K562 (cell line): ENCODE results near the gene DHRS11. TPM values are rescaled to one million over a fixed set of nuclear protein-coding genes. Genes with fewer than 3 reads are reported as not detected.

ENCODE experiments used
- CTCFL ChIP-seq: IDR thresholded peaks from 2 replicates; pipeline ENCODE4 v1.6.1; 2011; ENCODE audit warnings: borderline replicate concordance, low read depth, mild to moderate bottlenecking, moderate library complexity, low read length; ENCODE audit not compliant: insufficient read depth, poor library complexity, severe bottlenecking
- EP300 ChIP-seq: IDR thresholded peaks from 2 replicates; pipeline ENCODE4 v1.6.1; 2012; ENCODE audit warnings: low read length, improper control_type of control experiment
- ETV5 ChIP-seq: sonication (generic); formaldehyde crosslinking; IDR thresholded peaks from 2 replicates; pipeline ENCODE4 v1.4.0; 2020; ENCODE audit warnings: low read depth, mild to moderate bottlenecking, missing genetic modification reagents
- GTF2E2 ChIP-seq: fragments of 200-800 bp; sonication (Bioruptor generic); IDR thresholded peaks from 2 replicates; pipeline ENCODE4 v1.6.1; 2016; ENCODE audit warnings: missing genetic modification characterization, missing compliant biosample characterization
- KLF16 ChIP-seq: IDR thresholded peaks from 2 replicates; pipeline ENCODE4 v1.6.1; 2016; ENCODE audit warnings: antibody characterized with exemption
- MAFF ChIP-seq: IDR thresholded peaks from 2 replicates; pipeline ENCODE4 v1.6.1; 2012; ENCODE audit warnings: low read length, improper control_type of control experiment
- MEF2A ChIP-seq: IDR thresholded peaks from 2 replicates; pipeline ENCODE4 v1.6.1; 2011; ENCODE audit warnings: low read depth, mild to moderate bottlenecking, low read length, moderate library complexity; ENCODE audit not compliant: control insufficient read depth
- PML ChIP-seq: IDR thresholded peaks from 2 replicates; pipeline ENCODE4 v1.6.1; 2012; ENCODE audit warnings: low read length, inconsistent platforms
- RFX1 ChIP-seq: fragments of 450-650 bp; IDR thresholded peaks from 2 replicates; pipeline ENCODE4 v1.6.1; 2016; ENCODE audit warnings: mild to moderate bottlenecking, moderate library complexity
- SMARCE1 ChIP-seq: fragments of 450-650 bp; IDR thresholded peaks from 2 replicates; pipeline ENCODE4 v1.7.1; 2016; ENCODE audit warnings: mild to moderate bottlenecking
- TAL1 ChIP-seq: fragments of 450-650 bp; IDR thresholded peaks from 2 replicates; pipeline ENCODE4 v1.6.1; 2016; ENCODE audit warnings: mild to moderate bottlenecking
- TEAD2 ChIP-seq: fragments of 450-650 bp; IDR thresholded peaks from 2 replicates; pipeline ENCODE4 v1.6.1; 2016; ENCODE audit warnings: missing genetic modification characterization, control low read depth, missing compliant biosample characterization
- ZBTB7A ChIP-seq: IDR thresholded peaks from 2 replicates; pipeline ENCODE4 v1.6.1; 2011; ENCODE audit warnings: low read depth, mild to moderate bottlenecking, low read length, moderate library complexity, borderline replicate concordance; ENCODE audit not compliant: control insufficient read depth
- ZFX ChIP-seq: sonication (generic); formaldehyde crosslinking; IDR thresholded peaks from 2 replicates; pipeline ENCODE4 v1.8.0; 2022; ENCODE audit warnings: mild to moderate bottlenecking, missing genetic modification reagents, moderate library complexity
- ZMIZ1 ChIP-seq, 2 experiments: fragments of 150-350 bp in 1 of 2; IDR thresholded peaks; 2 replicates each; pipeline ENCODE4 v1.6.1; 2012 to 2016; ENCODE audit warnings: low read depth in 2 of 2, low read length in 2 of 2, mild to moderate bottlenecking in 1 of 2, moderate library complexity in 1 of 2
- ZNF133 ChIP-seq: fragments of 250-450 bp; sonication (Bioruptor Pico); IDR thresholded peaks from 2 replicates; pipeline ENCODE4 v1.4.0; 2020; ENCODE audit warnings: mild to moderate bottlenecking
- ZNF184 ChIP-seq: sonication (generic); formaldehyde crosslinking; IDR thresholded peaks from 2 replicates; pipeline ENCODE4 v1.5.0; 2020; ENCODE audit warnings: missing genetic modification reagents
- ZNF282 ChIP-seq: sonication (generic); formaldehyde crosslinking; IDR thresholded peaks from 2 replicates; pipeline ENCODE4 v1.8.1; 2023; ENCODE audit warnings: missing genetic modification reagents
- polyA plus RNA-seq, 8 experiments: library from polyadenylated mRNA; depleted of rRNA in 4 of 8; stranded (reverse) in 5 of 8; unstranded in 3 of 8; fragments of >200 nt; fragmentation: Nextera tagmentation in 2 of 8; fragmentation: Illumina TruSeq in 1 of 8; extraction: Ambion mirVana in 2 of 8; extraction: Trizol in 1 of 8; gene quantifications; 2 replicates each; pipeline versions ENCODE4 v1.2.1 to v1.2.3, GENCODE V29; 2011 to 2014; ENCODE audit warnings: inconsistent platforms in 1 of 8, missing spikeins in 1 of 8
- total RNA-seq, 7 experiments: library from RNA; depleted of rRNA in 6 of 7; stranded (reverse); fragments of >200 nt in 6 of 7; fragmentation: Illumina TruSeq in 2 of 7; extraction: Trizol in 2 of 7; gene quantifications; 2 replicates each; pipeline versions ENCODE4 v1.2.1 to v1.2.3, GENCODE V29; 2011 to 2021; ENCODE audit warnings: low replicate concordance in 1 of 7
- TF ChIP-seq, protein P1 (sequence below): sonication (generic); formaldehyde crosslinking; IDR thresholded peaks from 2 replicates; pipeline ENCODE4 v1.8.1; 2023; ENCODE audit warnings: mild to moderate bottlenecking, missing genetic modification reagents
- TF ChIP-seq, protein P2 (sequence below): sonication (generic); formaldehyde crosslinking; IDR thresholded peaks from 2 replicates; pipeline ENCODE4 v1.8.1; 2023; ENCODE audit warnings: mild to moderate bottlenecking, missing genetic modification reagents

The DHRS11 gene
- total and polyA plus RNA-seq, 9 of the 15 experiments (the other 6 are each of a cell fraction or from before 2014, with no cell fraction given) = 15.2 to 123 (median 59.8) TPM

GRCh38 chr17:36600465-36600864 lies 8.8 kb downstream of the DHRS11 start (continued):
- TF ChIP-seq, protein P1, sequence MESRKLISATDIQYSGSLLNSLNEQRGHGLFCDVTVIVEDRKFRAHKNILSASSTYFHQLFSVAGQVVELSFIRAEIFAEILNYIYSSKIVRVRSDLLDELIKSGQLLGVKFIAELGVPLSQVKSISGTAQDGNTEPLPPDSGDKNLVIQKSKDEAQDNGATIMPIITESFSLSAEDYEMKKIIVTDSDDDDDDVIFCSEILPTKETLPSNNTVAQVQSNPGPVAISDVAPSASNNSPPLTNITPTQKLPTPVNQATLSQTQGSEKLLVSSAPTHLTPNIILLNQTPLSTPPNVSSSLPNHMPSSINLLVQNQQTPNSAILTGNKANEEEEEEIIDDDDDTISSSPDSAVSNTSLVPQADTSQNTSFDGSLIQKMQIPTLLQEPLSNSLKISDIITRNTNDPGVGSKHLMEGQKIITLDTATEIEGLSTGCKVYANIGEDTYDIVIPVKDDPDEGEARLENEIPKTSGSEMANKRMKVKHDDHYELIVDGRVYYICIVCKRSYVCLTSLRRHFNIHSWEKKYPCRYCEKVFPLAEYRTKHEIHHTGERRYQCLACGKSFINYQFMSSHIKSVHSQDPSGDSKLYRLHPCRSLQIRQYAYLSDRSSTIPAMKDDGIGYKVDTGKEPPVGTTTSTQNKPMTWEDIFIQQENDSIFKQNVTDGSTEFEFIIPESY (CRISPR knock-in tag) = no peak
- TF ChIP-seq GTF2E2 (tag) = no peak
- no peak; the same call in 1 of the 2 replicates for TF ChIP-seq PML
- TF ChIP-seq MEF2A = no peak
- peak; percentile 86; the same call in 1 of the 2 replicates for TF ChIP-seq EP300
- TF ChIP-seq KLF16 = peak; percentile 77
- TF ChIP-seq ZNF184 (CRISPR knock-in tag) = no peak
- no peak for TF ChIP-seq RFX1
- TF ChIP-seq ETV5 = no peak
- TF ChIP-seq, protein P2, sequence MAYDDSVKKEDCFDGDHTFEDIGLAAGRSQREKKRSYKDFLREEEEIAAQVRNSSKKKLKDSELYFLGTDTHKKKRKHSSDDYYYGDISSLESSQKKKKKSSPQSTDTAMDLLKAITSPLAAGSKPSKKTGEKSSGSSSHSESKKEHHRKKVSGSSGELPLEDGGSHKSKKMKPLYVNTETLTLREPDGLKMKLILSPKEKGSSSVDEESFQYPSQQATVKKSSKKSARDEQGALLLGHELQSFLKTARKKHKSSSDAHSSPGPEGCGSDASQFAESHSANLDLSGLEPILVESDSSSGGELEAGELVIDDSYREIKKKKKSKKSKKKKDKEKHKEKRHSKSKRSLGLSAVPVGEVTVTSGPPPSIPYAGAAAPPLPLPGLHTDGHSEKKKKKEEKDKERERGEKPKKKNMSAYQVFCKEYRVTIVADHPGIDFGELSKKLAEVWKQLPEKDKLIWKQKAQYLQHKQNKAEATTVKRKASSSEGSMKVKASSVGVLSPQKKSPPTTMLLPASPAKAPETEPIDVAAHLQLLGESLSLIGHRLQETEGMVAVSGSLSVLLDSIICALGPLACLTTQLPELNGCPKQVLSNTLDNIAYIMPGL (CRISPR knock-in tag) = no peak
- no peak; the same call in 1 of the 2 replicates for TF ChIP-seq ZFX
- 0 out of 4 replicates have a peak, but pooled peaks of 1 of the 2 experiments have one; percentile 30 for TF ChIP-seq ZMIZ1 (IDR thresholded peaks at IDR 0.05; ENCODE audit: low read depth in 2 of 2, low read length in 2 of 2)
- no peak for TF ChIP-seq ZNF282 (CRISPR knock-in tag)
- peak; percentile 47; the same call in 1 of the 2 replicates for TF ChIP-seq ZBTB7A
- no peak for TF ChIP-seq ZNF133 (CRISPR knock-in tag)
- peak; percentile 81 for TF ChIP-seq TAL1
- peak; percentile 71 for TF ChIP-seq SMARCE1
- no peak for TF ChIP-seq MAFF
- no peak for TF ChIP-seq TEAD2 (tag)
- TF ChIP-seq CTCFL = no peak
